Vagina (tissue), 2 donors: Measurements from ENCODE around the gene URB1.

Experiments
- POLR2A ChIP-seq, 2 donors: fragments of 450-650 bp; IDR thresholded peaks; one replicate each; pipeline ENCODE4 v1.6.1; 2017; ENCODE audit warnings: antibody characterized with exemption in 2 of 2, mild to moderate bottlenecking in 2 of 2, moderate library complexity in 2 of 2
- TF ChIP-seq, protein P1 (sequence below), 3 experiments: fragments of 450-650 bp in 2 of 3; fragments of 200-600 bp in 1 of 3; sonication (generic) in 1 of 3; IDR thresholded peaks; one replicate each; pipeline ENCODE4 v1.5.1; 2017 to 2019; ENCODE audit warnings: antibody characterized with exemption in 3 of 3, mild to moderate bottlenecking in 2 of 3, moderate library complexity in 2 of 3

DNA sequence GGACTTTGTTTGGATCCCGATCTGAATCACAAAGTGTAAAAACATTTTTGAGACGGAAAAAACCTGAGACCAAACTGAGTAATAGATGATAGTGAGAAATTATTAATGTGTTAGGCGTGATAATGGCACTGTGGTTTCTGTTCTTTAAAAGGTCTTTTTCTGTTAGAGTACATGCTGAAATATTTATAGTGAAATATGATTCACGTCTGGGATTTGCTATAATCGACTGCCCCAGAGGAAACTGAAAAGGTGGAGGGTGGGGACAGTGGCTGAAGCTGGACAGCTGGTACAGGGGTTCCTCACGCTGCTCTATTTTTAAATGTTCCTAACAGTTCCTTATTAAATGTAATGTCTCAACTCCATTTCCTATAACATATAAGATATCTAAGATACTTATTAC, 11.2 kb downstream of the URB1 start:
- TF ChIP-seq, protein P1, sequence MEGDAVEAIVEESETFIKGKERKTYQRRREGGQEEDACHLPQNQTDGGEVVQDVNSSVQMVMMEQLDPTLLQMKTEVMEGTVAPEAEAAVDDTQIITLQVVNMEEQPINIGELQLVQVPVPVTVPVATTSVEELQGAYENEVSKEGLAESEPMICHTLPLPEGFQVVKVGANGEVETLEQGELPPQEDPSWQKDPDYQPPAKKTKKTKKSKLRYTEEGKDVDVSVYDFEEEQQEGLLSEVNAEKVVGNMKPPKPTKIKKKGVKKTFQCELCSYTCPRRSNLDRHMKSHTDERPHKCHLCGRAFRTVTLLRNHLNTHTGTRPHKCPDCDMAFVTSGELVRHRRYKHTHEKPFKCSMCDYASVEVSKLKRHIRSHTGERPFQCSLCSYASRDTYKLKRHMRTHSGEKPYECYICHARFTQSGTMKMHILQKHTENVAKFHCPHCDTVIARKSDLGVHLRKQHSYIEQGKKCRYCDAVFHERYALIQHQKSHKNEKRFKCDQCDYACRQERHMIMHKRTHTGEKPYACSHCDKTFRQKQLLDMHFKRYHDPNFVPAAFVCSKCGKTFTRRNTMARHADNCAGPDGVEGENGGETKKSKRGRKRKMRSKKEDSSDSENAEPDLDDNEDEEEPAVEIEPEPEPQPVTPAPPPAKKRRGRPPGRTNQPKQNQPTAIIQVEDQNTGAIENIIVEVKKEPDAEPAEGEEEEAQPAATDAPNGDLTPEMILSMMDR (IDR thresholded peaks at IDR 0.05): no peak
- no peak for TF ChIP-seq POLR2A (IDR thresholded peaks at IDR 0.05)
